Measurements from ENCODE around the gene ARFGAP1.

ARFGAP1 gene

GRCh38 chr20:63265891-63266515 is 6.6 kb upstream of the ARFGAP1 start:
- no peak for TF ChIP-seq CTCF (IDR thresholded peaks at IDR 0.05; ENCODE audit: poor library complexity, severe bottlenecking)
- DNase-seq (ENCODE audit: low spot score) = no peak
- H3K36me3 ChIP-seq (ENCODE audit: low read depth) = no peaks in the 10 kb centered on the region
- no peak overlapping the region for H3K4me3 ChIP-seq (ENCODE audit: severe bottlenecking)
- no peaks in the 10 kb centered on the region for H3K9me3 ChIP-seq (ENCODE audit: severe bottlenecking)
- H3K27me3 ChIP-seq (ENCODE audit: insufficient read depth, poor library complexity, severe bottlenecking) = peaks cover 21% of the 10 kb centered on the region
- no peaks in the 10 kb centered on the region for H3K4me1 ChIP-seq (ENCODE audit: insufficient read depth, poor library complexity, severe bottlenecking)
- H3K27ac ChIP-seq (ENCODE audit: poor library complexity, severe bottlenecking) = no peak overlapping the region
- no peak for ATAC-seq (ENCODE audit: low read depth)

- no peak overlapping the region for H3K4me3 ChIP-seq (ENCODE audit: severe bottlenecking)
- DNase-seq (ENCODE audit: low spot score) (no peak), ATAC-seq (ENCODE audit: low read depth) (no peak)
- TF ChIP-seq CTCF (IDR thresholded peaks at IDR 0.05; ENCODE audit: poor library complexity, severe bottlenecking) = no peak
- peaks cover 12% of the 10 kb centered on the region for H3K27me3 ChIP-seq (ENCODE audit: insufficient read depth, poor library complexity, severe bottlenecking)
- H3K36me3 ChIP-seq (ENCODE audit: low read depth) = no peaks in the 10 kb centered on the region
- H3K27ac ChIP-seq (ENCODE audit: poor library complexity, severe bottlenecking) = no peak overlapping the region
- H3K4me1 ChIP-seq (ENCODE audit: insufficient read depth, poor library complexity, severe bottlenecking) = peaks cover 3% of the 10 kb centered on the region
- H3K9me3 ChIP-seq (ENCODE audit: severe bottlenecking) = no peaks in the 10 kb centered on the region
These were observed 4.9 kb upstream of the ARFGAP1 start for GRCh38 chr20:63267691-63268090.

- no peak overlapping the region for H3K27ac ChIP-seq (ENCODE audit: poor library complexity, severe bottlenecking)
- DNase-seq (ENCODE audit: low spot score) = no peak
- H3K4me3 ChIP-seq (ENCODE audit: severe bottlenecking) = no peak overlapping the region
- H3K27me3 ChIP-seq (ENCODE audit: insufficient read depth, poor library complexity, severe bottlenecking) = peaks cover 7% of the 10 kb centered on the region
- no peaks in the 10 kb centered on the region for H3K36me3 ChIP-seq (ENCODE audit: low read depth)
- ATAC-seq (ENCODE audit: low read depth) = no peak
- H3K4me1 ChIP-seq (ENCODE audit: insufficient read depth, poor library complexity, severe bottlenecking) = peaks cover 3% of the 10 kb centered on the region
- TF ChIP-seq CTCF (IDR thresholded peaks at IDR 0.05; ENCODE audit: poor library complexity, severe bottlenecking) = no peak
- no peaks in the 10 kb centered on the region for H3K9me3 ChIP-seq (ENCODE audit: severe bottlenecking)
These were observed 4.4 kb upstream of the ARFGAP1 start for GRCh38 chr20:63268256-63268655.

- DNase-seq (ENCODE audit: low spot score) (no peak), ATAC-seq (ENCODE audit: low read depth) (0 out of 3 replicates have a peak, but pooled peaks have one; percentile 8)
- Histone ChIP-seq H3K27me3 (ENCODE audit: insufficient read depth, poor library complexity, severe bottlenecking) (peaks cover 3% of the 10 kb centered on the region), H3K36me3 (ENCODE audit: low read depth) (no peaks in the 10 kb centered on the region), H3K9me3 (ENCODE audit: severe bottlenecking) (no peaks in the 10 kb centered on the region), H3K27ac (ENCODE audit: poor library complexity, severe bottlenecking) (no peak overlapping the region), H3K4me3 (ENCODE audit: severe bottlenecking) (no peak overlapping the region), H3K4me1 (ENCODE audit: insufficient read depth, poor library complexity, severe bottlenecking) (peaks cover 6% of the 10 kb centered on the region)
- no peak for TF ChIP-seq CTCF (IDR thresholded peaks at IDR 0.05; ENCODE audit: poor library complexity, severe bottlenecking)
These were observed 3.8 kb upstream of the ARFGAP1 start for GRCh38 chr20:63268671-63269439.

- no peak for ATAC-seq (ENCODE audit: low read depth)
- TF ChIP-seq CTCF (IDR thresholded peaks at IDR 0.05; ENCODE audit: poor library complexity, severe bottlenecking) = no peak
- peaks cover 9% of the 10 kb centered on the region for H3K4me1 ChIP-seq (ENCODE audit: insufficient read depth, poor library complexity, severe bottlenecking)
These were observed 2.9 kb upstream of the ARFGAP1 start for GRCh38 chr20:63269724-63270123.

More at GRCh38 chr20:63269724-63270123, 2.9 kb upstream of the ARFGAP1 start:
- no peak for DNase-seq (ENCODE audit: low spot score)
- Histone ChIP-seq H3K36me3 (ENCODE audit: low read depth) (peaks cover 5% of the 10 kb centered on the region), H3K9me3 (ENCODE audit: severe bottlenecking) (no peaks in the 10 kb centered on the region), H3K27me3 (ENCODE audit: insufficient read depth, poor library complexity, severe bottlenecking) (no peaks in the 10 kb centered on the region), H3K27ac (ENCODE audit: poor library complexity, severe bottlenecking) (no peak overlapping the region), H3K4me3 (ENCODE audit: severe bottlenecking) (no peak overlapping the region)

Measured in RWPE2 (cell line).